ENCODE measurements around the gene NTRK2.

Gene NTRK2

DNA sequence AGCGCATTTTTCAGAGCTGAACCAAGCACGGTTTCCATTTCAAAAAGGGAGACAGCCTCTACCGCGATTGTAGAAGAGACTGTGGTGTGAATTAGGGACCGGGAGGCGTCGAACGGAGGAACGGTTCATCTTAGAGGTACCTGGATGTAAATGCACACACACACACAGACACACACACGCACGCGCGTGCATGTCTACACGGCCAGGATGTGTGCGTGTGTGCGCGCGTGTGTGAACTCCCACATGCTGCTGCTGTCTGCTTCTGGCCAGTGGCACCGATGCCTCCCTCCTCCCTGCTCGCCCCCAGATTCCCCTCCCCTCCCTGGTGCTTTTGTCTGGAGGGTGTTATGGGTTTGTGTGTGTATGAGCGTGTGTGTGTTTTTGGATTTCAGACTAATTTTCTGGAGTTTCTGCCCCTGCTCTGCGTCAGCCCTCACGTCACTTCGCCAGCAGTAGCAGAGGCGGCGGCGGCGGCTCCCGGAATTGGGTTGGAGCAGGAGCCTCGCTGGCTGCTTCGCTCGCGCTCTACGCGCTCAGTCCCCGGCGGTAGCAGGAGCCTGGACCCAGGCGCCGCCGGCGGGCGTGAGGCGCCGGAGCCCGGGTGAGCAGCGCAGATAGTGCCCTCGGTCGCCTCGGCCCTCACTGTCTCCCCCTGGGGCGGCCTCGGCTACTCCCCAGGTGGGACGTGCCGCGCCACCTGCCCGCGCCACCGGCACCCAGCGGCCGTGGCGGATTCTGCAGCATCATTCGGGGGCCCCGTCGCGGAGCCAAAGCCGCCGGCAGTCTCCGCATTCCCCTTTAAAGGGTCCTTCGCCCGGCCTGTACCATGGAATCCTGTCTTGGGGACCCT, at the start of gene NTRK2:
TSS of gene NTRK2 (plus strand) at position 442 of the 850 bp plus-strand sequence. CDS start 1,020 bp downstream, outside the sequence.
- DNase-seq (ENCODE audit: low spot score) = peak; percentile 73

DNA sequence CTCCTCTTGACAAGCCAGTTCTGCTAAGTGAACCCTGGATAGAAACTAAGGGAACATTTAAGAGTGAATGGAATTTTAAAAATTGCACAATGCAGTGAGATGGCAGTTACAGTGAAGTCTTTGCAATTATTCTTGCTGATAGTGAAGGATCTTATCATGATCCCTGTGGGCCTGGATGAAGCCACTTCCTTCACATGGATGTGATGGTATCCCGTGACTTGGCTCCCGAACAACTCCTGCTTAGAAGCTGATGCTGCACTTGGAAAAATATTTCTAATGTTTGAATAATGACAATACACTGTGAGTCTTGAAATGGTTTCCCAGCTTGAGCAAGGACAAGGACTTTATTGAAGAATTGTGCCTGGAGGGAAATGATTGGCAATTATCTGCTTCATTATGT, 49.2 kb upstream of the NTRK2 start:
- no peak for DNase-seq (ENCODE audit: low spot score)

DNA sequence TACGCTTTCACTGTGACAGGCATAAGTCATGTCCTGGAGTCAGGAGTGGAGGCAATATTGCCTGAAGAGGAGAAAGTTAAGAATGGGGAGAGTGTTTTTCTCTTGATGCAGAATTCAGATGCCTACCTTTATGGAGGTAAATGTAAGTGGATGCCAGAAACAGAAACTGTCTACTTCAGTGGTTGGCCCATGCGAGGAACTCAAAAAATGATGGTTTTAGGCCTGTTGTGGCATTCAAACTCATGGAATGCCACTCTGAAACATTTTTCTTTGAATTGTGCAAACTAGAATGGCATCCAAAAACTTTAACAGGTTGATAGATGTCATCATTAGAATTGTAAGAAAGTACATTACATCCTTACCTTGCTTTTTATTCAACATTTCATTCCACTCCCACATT, 47.7 kb upstream of the NTRK2 start:
- DNase-seq (ENCODE audit: low spot score) = no peak

DNA sequence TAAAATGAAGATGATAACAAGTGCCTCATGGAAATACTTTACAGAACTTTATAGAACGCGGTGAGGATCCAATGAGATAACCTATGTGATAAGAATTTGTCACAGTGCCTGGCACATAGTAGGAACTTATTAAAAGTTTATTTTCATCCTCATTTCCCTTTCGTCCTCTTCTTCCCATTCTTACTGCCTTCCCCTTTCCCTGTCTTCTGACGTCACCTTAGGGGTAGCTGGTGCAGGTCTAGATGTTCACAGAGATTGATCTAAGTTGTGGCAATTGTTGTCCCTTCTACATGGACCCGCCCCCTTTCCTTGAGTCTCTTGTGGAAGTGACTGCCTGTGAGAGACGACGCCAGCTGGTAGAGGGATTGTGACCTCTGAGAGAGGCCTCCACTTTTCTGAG, 46.5 kb upstream of the NTRK2 start:
- DNase-seq (ENCODE audit: low spot score) = no peak

DNA sequence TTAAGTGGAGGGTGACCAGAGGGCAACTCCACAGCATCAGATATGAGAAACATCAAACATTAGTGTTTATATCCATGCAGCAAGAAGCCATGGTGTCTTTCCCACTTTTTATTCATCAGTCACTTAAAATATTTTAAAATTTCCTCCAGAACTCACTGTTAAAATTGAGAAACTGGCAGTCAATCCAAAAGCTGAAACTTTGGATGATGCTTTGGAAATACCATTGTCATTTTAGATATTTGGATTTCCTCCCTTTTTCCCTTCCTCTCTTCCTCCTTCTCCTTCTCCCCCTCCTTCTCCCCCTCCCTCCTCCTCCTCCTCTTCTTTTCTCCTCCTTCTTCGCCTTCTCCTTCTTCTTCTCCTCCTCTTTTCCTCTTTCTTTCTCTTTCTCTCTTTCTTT, 33.1 kb upstream of the NTRK2 start:
- DNase-seq (ENCODE audit: low spot score) = no peak

DNA sequence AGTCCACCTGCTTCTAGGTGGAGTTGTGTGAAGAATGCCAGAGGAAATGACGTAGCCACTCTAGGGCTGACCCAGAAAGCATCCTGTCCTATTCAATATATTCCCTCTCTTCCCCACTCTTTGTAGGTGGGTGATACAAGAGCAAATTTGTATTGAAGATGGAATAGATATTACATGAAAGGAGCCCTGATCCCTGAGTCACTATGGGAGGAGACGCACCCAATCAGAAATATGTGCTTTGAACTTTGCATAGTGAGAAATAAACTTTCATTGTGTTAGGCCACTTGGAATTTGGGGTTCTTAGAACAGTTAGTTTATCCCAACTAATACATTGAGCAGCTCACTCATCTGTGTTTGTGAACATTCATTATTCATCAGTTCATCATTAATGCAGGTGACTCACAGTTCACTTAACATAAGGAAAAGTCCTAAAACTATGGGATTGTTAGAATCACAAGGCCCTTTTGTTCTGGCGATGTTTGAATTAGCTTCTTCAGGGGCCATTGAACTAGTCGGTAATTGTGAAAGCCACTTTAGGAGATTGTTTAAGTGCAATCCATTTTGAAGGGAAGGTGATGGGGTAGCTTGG, 26.9 kb upstream of the NTRK2 start:
- no peak for DNase-seq (ENCODE audit: low spot score)

DNA sequence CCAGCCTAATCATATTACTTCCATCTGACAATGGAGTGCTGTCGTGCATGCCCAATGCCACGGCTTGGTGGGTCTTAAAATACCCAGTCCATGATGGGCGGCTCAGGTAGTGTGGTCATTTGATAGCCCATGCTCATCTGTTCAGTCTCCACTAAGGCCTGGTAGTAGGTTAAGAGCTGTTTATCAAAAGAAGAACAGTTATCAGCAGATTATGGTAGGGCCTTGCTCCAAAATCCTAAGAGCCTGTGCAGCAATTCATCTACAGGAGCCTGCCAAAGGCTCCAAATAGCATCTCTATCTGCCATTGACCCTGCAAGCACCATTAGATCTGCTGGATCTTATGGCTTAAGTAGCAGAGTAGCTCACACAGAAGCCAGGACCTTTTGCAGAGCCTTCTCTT, 21.8 kb upstream of the NTRK2 start:
- no peak for DNase-seq (ENCODE audit: low spot score)

DNA sequence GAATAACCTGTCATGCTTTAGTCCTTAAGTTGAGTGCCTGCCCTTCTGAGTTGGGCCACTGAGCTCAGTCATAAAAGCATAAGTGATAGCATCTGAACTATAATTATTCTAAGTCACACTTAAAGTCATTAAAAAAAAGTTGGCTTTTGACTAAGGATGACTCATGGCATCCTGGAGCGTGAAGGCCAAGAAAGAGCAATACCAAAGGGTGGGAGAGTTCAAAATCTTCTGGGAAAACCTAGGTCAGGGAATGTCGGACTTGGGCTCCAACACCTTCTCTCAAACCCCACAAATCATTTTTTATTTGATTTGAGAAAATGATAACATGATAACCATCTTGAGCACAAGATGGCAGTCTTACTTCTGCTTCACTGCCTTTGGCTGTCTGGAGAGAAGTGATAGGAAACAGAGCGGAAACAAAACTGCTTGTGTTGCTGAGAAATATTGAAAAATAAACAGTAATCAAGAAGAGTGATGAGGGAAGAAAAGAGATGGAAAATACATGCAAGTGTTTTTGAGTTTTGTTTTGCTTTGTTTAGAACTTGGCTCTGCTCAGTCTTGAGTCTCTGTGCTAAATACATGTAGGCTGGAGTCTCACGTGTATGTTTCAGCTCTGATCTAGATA, 16.9 kb upstream of the NTRK2 start:
- no peak for DNase-seq (ENCODE audit: low spot score)

DNA sequence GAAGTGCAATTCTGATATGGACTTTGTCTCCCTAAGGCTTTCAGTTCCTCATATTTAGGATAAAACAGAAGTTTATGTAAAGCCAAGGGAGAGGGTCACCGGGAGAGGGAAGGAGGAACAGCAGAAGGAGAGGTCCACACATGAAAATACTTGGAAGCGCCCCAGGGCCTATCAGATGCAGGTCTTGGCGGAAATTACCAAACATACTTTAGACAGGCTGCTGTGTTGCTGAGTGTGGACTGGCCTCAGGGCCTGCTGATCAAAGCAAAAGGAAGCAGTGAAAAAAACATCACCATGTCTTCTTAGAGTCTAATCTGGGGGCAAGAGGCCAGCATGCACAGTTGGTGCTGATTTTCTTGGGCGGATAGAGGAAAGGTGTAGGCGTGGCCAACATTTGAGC, 14.1 kb upstream of the NTRK2 start:
- no peak for DNase-seq (ENCODE audit: low spot score)

DNA sequence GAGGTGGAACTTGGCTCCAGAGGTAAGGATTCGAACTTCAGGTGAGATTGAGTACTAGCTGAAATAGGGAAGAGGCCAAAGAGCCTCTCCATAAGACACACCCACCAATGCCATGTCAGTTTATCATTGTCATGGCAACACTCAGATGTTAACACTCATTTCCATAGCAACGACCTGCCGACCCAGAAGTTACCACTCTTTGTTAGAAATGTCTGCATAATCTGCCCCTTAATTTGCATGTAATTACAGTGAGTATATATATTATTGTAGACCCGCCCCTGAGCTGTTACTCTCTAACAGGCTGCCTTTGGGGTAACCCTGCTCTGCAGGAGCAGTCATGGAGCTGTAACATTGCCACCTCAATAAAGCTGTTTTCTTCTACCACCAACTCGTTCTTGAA, 10.2 kb upstream of the NTRK2 start:
- no peak for DNase-seq (ENCODE audit: low spot score)

DNA sequence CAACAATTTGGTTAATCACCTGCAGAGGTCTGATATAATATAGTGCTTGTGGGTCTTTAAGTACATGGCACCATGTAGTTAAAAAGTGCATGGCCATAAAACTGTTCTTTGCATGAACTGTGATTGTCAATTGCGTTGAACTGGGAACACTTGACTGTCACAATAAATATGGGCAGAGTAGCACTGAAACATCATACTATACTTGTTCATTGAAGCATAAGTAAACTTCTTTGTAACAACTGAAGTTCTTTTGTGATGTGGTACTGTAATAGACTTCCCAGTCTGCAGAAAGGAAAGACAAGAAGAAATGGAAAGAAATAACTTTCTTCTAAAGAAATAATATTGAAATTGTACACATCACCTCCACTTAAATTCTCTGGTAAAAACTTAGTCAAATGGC, 9.8 kb upstream of the NTRK2 start:
- DNase-seq (ENCODE audit: low spot score) = no peak

DNA sequence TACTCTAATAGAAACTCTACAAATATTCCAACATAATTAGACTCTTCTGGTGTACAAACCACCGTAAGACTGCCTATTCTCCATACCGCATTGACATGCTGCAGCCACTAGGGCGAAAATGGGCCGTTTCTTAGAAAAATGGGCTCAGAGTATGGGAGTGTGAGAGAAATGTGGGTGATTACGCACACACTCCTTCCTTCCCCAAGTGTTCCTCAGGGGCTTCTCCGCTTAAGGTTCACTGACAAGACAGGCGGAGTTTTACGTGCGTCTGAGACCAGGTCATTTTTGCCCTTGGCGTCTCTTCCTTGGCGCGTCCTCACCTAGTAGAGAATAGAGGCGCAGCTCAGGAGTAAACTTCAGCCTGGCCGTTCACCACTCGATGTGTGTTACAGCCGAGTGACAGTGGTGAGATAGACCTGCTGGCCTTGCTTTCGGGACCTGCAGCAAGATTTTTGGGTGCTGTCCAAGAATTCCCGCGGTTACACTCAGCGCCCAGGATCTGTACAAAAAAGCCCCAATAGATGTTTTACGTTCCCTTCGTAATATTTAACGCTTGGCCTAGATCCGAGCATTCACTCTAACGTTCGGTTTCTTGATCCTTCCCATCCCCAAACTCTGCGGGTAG, 1.8 kb upstream of the NTRK2 start:
- DNase-seq (ENCODE audit: low spot score) = no peak

DNA sequence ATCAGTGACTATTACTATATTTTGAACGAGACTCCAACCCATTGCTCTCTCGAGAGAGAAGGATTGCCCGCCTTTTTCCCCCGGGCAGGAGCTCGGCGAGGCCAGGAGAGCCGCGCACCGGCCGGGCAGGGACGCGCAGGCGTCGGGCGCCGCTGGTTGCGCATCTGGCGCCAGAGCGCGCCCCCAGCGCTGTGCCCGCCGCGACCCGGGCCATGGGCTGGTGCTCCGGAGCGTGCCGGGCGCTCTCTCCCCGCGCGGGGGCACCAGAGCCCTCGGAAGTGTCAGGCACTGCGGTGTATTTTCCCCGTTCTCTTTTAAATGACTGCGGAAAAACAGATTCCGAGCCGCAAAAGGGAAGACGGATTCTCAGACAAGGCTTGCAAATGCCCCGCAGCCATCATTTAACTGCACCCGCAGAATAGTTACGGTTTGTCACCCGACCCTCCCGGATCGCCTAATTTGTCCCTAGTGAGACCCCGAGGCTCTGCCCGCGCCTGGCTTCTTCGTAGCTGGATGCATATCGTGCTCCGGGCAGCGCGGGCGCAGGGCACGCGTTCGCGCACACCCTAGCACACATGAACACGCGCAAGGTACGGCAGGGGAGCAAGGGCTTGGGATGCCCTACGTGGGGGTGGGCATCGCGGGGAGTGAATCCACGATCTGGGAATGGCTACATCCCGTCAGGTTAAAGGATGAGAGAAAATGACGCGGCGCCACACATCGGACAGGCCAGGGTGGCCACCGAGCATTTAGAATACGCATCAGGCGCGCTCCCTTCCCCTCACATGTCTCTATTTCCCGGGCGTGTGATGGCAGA, 1.1 kb upstream of the NTRK2 start:
- peak; percentile 90 for DNase-seq (ENCODE audit: low spot score)

DNA sequence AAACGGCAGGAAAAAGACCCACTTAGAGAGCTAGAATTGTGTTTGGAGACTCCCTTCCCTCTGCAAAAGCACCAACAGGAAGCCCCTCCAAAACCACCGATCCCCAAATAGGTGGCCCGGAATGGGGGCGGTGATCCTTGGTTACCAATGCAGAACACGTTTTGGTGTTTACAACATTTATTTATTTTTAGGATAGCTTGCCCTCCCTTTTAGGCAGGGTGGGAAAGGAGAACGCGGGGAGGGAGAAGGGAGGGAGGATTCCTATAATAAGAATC, 579 bp upstream of the NTRK2 start:
- DNase-seq (ENCODE audit: low spot score) = no peak

DNA sequence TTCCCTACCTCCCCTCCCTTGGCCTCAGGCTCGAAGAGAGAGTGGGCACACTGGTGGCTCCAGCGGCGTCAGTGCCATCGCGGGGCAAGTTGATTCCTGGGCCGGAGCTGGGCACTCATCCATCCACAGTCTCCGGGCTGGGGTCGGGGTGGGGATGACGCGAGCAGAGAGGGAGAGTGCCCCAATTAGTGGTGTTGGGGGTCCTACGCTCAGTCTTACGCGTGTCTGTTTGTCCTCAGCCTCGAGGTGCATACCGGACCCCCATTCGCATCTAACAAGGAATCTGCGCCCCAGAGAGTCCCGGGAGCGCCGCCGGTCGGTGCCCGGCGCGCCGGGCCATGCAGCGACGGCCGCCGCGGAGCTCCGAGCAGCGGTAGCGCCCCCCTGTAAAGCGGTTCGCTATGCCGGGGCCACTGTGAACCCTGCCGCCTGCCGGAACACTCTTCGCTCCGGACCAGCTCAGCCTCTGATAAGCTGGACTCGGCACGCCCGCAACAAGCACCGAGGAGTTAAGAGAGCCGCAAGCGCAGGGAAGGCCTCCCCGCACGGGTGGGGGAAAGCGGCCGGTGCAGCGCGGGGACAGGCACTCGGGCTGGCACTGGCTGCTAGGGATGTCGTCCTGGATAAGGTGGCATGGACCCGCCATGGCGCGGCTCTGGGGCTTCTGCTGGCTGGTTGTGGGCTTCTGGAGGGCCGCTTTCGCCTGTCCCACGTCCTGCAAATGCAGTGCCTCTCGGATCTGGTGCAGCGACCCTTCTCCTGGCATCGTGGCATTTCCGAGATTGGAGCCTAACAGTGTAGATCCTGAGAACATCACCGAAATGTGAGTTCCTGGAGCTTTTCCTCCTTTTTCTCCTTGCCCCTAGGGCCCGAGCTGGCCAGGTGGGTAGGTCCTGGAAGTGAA, 861 bp downstream of the NTRK2 start:
- DNase-seq (ENCODE audit: low spot score) = peak; percentile 75

DNA sequence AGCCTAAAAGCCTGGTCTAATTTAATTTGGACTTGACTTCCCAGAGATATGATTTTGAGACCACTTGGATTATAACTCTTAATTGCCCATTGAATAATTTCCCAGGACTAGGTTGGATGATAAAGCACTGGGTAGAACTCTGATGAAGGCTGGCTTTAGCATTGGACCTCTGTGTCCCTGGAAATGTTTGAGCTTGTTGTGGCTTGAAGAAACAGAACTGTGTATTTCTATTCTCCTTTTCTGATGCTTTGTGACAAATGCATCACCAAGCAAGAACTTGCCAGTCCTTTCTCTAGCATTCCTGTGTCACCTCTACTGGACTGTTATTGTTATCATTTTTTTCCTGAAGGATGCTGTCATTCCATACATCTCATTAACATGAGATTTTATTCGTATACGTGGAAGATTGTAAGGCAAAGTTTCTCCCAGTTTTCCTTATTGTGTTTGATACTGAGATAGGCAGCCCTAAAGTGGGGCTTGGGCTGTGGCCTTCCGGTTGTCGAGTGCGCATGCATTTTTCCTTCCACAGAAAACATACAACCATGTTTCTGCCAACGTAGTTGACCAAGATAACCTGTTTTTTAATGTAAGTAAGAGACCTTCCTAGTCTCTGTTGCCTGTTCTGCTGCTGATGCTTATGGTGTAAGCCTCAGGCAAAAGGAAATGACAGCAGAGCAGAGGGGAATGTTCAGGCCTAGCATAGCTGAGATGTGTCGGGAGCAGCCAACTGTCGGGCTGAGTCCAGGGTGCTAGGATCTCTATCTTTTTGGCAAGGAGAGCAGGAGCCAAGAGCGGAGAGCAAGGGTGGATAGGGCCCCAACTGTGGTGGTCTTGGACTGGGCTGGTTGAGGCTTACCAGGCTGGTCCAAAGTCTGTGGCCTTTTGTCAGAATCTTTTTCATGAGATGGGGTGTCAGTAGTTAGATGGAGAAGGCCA, 2.3 kb downstream of the NTRK2 start:
- no peak for DNase-seq (ENCODE audit: low spot score)

DNA sequence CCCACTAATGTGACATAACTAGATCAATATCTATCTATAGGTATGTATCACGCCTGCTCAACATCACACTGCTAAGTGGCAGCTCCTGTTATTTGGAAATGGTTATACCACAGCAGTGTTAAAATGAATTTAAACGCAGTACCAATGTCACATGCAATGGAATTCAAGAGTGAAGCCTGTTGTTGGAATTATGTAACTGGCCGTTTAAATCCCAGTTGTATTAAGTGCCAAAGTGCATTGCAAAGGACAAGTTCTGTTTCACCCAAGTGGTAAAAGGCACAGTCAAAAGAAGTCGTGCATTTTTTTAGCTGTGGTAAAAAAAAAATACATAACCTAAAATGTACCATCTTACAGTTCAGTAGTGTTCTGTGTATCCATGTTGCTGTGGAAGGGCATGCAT, 4.3 kb downstream of the NTRK2 start:
- no peak for DNase-seq (ENCODE audit: low spot score)

DNA sequence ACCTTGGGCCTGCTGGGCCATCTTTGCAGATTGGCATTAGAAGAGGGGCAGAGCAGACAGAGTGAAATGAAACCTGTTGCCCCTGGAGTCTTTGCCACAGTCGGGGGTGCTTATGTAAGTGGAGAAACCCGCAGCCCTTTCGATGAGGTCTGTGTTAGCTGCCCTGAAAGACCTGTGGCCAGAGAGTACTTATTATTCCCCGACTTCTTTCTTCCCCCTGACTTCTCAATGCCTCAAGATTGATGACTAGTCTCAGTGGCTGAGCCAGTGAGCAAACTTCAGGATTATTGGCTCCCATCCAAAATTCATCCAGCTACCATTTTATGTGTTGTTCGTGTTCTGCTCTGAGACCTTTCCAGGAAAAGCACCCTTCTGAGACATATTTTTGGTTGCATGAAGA, 7.6 kb downstream of the NTRK2 start:
- no peak for DNase-seq (ENCODE audit: low spot score)

DNA sequence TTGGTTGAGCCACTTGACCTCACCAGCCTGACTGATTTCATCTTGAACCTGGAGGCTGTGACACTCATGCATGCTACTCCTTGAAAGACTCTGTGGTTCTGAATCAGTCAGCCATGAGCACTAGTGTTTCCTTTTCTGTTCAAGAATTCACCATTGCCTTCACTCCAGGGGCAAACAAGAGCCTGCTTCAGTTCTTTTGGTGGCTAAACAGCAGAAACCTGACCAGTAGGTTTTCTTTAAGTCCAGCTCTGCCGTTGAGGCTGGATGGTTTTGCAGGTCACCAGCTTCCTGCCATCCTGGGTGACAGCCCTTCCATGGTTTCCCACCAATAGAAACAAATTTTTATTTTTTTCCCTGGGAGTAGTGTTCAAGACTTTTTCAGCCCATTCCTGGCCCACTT, 10.0 kb downstream of the NTRK2 start:
- no peak for DNase-seq (ENCODE audit: low spot score)
